Brain microvascular endothelial cell (primary cell): ENCODE measurements around the gene CDH4.

Source experiments
- DNase-seq: peaks from one replicate; pipeline ENCODE4 v3.0.0-alpha.2; 2020
- H3K27ac ChIP-seq: fragments of 250-450 bp; sonication (Bioruptor Pico); 2 replicates; pipeline ENCODE4 v1.5.1; 2020; ENCODE audit warnings: mild to moderate bottlenecking, moderate library complexity
- H3K27me3 ChIP-seq: fragments of 250-450 bp; sonication (Bioruptor Pico); replicated peaks from 2 replicates; pipeline ENCODE4 v1.5.1; 2020; ENCODE audit warnings: mild to moderate bottlenecking
- H3K36me3 ChIP-seq: fragments of 250-450 bp; sonication (Bioruptor Pico); replicated peaks from 2 replicates; pipeline ENCODE4 v1.5.1; 2020; ENCODE audit warnings: mild to moderate bottlenecking
- H3K4me3 ChIP-seq: 2 replicates; pipeline ENCODE4 v1.5.1; 2011; ENCODE audit warnings: low read depth, mild to moderate bottlenecking, control low read depth, low read length, moderate library complexity
- in situ Hi-C: cut with HindIII; loops from 2 replicates; pipeline ENCODE4 v1.10.0; 2017; ENCODE audit warnings: low sequenced_read_pairs, low pct_ligation_motif_present
- TF ChIP-seq, protein P1 (sequence below): IDR thresholded peaks from 2 replicates; pipeline ENCODE4 v1.5.1; 2011; ENCODE audit warnings: low read depth, mild to moderate bottlenecking, moderate library complexity, low read length, control low read depth, inconsistent platforms; ENCODE audit errors: missing control alignments

The CDH4 gene

GRCh38 chr20:61522498-61523090 is 270.5 kb downstream of the CDH4 start:
- DNase-seq = no peak
- in situ Hi-C loops = no loop called here

GRCh38 chr20:61523145-61523544 is 271.1 kb downstream of the CDH4 start:
- TF ChIP-seq, protein P1, sequence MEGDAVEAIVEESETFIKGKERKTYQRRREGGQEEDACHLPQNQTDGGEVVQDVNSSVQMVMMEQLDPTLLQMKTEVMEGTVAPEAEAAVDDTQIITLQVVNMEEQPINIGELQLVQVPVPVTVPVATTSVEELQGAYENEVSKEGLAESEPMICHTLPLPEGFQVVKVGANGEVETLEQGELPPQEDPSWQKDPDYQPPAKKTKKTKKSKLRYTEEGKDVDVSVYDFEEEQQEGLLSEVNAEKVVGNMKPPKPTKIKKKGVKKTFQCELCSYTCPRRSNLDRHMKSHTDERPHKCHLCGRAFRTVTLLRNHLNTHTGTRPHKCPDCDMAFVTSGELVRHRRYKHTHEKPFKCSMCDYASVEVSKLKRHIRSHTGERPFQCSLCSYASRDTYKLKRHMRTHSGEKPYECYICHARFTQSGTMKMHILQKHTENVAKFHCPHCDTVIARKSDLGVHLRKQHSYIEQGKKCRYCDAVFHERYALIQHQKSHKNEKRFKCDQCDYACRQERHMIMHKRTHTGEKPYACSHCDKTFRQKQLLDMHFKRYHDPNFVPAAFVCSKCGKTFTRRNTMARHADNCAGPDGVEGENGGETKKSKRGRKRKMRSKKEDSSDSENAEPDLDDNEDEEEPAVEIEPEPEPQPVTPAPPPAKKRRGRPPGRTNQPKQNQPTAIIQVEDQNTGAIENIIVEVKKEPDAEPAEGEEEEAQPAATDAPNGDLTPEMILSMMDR = no peak
- Histone ChIP-seq H3K27ac (no peak overlapping the region), H3K4me3 (no peak overlapping the region), H3K27me3 (no peaks in the 10 kb centered on the region), H3K36me3 (no peaks in the 10 kb centered on the region)
- DNase-seq = no peak
- in situ Hi-C loops = no loop called here

More at GRCh38 chr20:61522498-61523090, 270.5 kb downstream of the CDH4 start:
- H3K36me3 ChIP-seq = no peaks in the 10 kb centered on the region
- H3K27me3 ChIP-seq = no peaks in the 10 kb centered on the region
- H3K27ac ChIP-seq = no peak overlapping the region
- TF ChIP-seq, protein P1 = no peak
- H3K4me3 ChIP-seq = no peak overlapping the region

GRCh38 chr20:61524951-61525666 is 273.0 kb downstream of the CDH4 start:
- Histone ChIP-seq H3K4me3 (no peak overlapping the region), H3K36me3 (no peaks in the 10 kb centered on the region), H3K27ac (no peak overlapping the region), H3K27me3 (no peaks in the 10 kb centered on the region)
- DNase-seq = no peak
- TF ChIP-seq, protein P1 = no peak
- in situ Hi-C loops = no loop called here

DNA sequence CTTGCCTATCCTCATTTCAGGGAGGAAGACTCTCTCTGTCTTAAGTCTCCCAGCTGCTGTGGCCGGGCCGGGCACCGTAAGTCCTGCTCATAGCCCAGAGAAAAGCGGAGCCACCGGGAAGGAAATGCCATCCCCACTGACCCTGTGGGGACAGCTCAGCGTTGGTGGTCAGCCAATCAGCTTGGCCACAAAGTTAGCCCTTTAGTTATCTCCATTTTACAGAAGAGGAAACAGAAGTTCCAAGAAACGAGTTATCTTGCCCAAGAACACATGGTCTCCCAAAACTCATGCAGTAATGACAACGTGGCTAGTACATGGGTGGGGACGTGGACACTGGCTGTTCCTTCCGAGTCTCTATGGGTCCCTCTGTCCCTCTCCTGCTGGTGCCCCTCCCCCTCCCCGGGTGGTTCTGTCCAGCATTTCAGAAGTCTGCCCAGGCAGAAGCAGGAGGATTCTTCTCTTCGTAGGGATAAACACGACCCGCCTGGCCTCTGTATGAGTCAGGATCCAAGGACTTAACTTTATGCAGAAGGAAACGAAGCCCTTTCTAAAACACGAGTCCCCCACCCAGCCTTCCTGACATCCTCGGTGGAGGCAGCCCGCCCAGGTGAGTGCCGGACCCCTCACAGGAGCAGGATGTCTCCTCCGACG is 273.8 kb downstream of the CDH4 start:
- Histone ChIP-seq H3K27ac (no peak overlapping the region), H3K36me3 (no peaks in the 10 kb centered on the region), H3K27me3 (no peaks in the 10 kb centered on the region), H3K4me3 (no peak overlapping the region)
- no peak for DNase-seq
- TF ChIP-seq, protein P1 = no peak
- in situ Hi-C loops = no loop called here

DNA sequence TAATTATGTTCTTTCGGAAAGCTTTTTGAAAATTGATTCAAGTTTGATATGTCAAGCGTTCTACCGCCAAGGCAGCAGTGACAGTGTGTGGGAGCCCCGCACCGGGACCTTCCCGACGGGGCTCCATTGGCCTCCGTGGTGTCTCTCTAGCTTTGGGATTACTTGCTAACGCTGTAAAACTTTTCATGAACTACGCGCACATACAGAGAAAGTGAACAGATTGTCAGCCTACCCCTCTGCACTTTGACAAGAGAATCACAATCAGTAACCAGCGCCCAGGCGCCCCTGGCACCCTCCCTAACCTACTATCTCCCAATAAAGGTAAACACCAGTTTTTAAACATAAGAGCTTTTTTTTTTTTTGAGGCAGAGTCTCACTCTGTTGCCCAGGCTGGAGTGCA is 274.8 kb downstream of the CDH4 start:
- Histone ChIP-seq H3K27ac (no peak overlapping the region), H3K4me3 (no peak overlapping the region), H3K27me3 (no peaks in the 10 kb centered on the region), H3K36me3 (no peaks in the 10 kb centered on the region)
- in situ Hi-C loops = no loop called here
- DNase-seq = no peak
- TF ChIP-seq, protein P1 = no peak
